HFF-Myc (cell line): ENCODE results near the gene DHRS3.

Source experiments
- DNase-seq: peaks from one replicate; pipeline ENCODE4 v3.0.0-alpha.2; 2011; ENCODE audit warnings: low read depth; ENCODE audit errors: extremely low read depth
- H3K4me3 ChIP-seq: replicated peaks from 2 replicates; pipeline ENCODE4 v1.5.1; 2011; ENCODE audit warnings: low read depth, mild to moderate bottlenecking, control low read depth, low read length
- CTCF ChIP-seq: IDR thresholded peaks from 2 replicates; pipeline ENCODE4 v1.5.1; 2012; ENCODE audit warnings: mild to moderate bottlenecking, low read depth, low read length, control low read depth; ENCODE audit errors: missing control alignments

DHRS3 gene

GRCh38 chr1:12616709-12617373 lies 1.2 kb downstream of the DHRS3 start:
- DNase-seq, result no peak
- no peak for TF ChIP-seq CTCF
- peak overlapping the region; percentile 54 for H3K4me3 ChIP-seq

DNA sequence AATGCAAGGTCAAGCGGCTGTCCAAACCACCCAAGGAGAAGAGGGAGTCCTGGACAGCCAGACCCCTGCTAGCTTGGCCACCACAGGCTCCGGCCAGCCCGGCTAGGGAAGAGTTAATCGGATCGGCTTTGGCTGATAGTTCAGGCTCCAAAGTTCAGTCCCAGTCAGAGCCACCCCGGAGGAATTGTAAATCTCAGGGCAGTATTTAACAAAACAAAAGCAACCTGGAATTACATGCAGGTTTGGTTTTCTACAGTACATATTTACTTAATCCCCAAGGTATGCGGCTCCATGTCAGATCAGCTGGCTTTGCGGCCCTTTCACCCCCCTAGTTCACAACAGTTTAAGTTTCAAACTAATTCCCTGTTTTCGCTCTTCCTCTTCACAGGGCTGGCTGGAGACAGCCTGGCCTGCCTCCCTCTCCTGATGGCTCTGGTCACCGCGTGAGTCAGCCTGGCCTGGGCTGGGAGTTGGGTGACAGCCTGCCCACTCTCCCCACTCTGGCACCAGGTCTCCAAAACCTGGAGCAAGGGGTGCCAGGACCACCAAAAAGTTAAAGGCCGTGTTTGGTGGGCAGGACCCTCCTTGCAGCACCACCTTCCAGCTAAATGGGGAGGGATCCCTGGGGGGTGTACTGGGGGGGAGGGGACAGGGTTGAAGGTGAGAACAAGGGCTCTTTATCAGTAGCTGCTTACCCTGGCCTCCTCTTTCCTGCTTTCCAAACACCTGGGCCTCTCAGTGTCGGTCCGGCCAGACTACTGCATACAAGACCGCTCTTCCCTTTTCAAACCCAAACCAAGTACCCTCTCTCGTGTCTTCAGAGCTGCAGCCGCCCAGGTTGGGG lies 1.9 kb downstream of the DHRS3 start:
- TF ChIP-seq CTCF, result no peak
- DNase-seq, result no peak
- peak overlapping the region; percentile 54 for H3K4me3 ChIP-seq

GRCh38 chr1:12615159-12615864 lies 2.7 kb downstream of the DHRS3 start:
- no peak for TF ChIP-seq CTCF
- H3K4me3 ChIP-seq, result peak overlapping the region; percentile 54
- no peak for DNase-seq

- no peak overlapping the region for H3K4me3 ChIP-seq
Observed at GRCh38 chr1:12614402-12615158, 3.4 kb downstream of the DHRS3 start.

DNA sequence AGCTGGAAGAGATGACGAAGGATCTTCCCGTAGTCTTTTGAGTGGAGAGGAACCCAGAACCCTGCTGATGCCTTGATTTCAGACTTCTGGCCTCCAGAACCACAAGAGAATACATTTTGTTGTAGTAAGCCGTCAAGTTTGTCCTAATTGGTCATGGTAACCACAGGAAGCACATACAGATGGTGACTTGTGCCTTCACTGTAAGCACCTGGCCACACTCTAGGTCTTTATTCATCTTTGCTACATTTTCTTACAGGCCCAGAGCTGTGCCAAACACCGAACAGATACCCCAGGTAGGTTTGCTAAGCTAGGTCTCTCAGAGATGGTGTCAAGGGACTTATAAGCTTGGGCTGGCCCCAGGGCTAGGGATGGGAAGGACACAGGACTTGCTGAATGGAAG lies 4.8 kb downstream of the DHRS3 start:
- TF ChIP-seq CTCF, result no peak
- no peak overlapping the region for H3K4me3 ChIP-seq
- no peak for DNase-seq

More at GRCh38 chr1:12614402-12615158, 3.4 kb downstream of the DHRS3 start:
- no peak for TF ChIP-seq CTCF
- no peak for DNase-seq

DNA sequence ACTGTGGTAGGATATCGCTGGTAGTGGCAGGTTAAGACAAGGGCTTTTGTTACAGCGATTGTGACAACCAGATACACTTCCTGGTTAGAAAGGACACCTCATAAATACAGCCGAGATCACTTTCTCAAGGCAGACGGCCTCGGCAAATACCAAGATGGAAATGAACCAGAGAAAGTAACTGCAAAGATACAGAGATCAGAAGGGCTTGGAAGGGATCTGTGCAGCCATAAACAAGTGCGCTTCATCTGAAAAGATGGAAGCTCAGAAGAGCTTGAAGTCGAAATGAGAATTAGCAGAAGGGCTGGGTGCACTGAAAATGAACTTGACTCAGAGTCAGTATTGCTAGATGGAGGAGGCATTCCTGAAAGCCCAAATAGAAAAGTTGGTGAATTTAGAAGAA lies 7.1 kb downstream of the DHRS3 start:
- H3K4me3 ChIP-seq, result no peak overlapping the region
- DNase-seq, result no peak
- no peak for TF ChIP-seq CTCF
